CD4-positive, alpha-beta T cell (primary cell): Measurements from ENCODE around the gene UNC93A. TPM values are rescaled to one million over a fixed set of nuclear protein-coding genes. Genes with fewer than 3 reads are reported as not detected.

Source experiments
- ATAC-seq: fragments of 200-7000 bp; cut with Tn5 transposase; one replicate; pipeline ENCODE4 v1.10.0; 2022; ENCODE audit warnings: mild to moderate bottlenecking; ENCODE audit not compliant: poor library complexity
- CTCF ChIA-PET: fragments of 350-600 bp; sonication (Branson Sonifier 250); formaldehyde crosslinking; loops from one replicate; lab custom pipeline; 2021; ENCODE audit warnings: antibody characterized with exemption, inconsistent platforms; lab: Charles Lee
- POLR2A ChIA-PET: fragments of 350-600 bp; sonication (Branson Sonifier 250); formaldehyde crosslinking; loops from one replicate; lab custom pipeline; 2021; ENCODE audit warnings: antibody characterized with exemption, inconsistent platforms; lab: Charles Lee
- DNase-seq, 14 experiments: peaks; one replicate each; pipeline ENCODE4 v3.0.0-alpha.2; 2013 to 2020; ENCODE audit warnings: mixed read lengths in 2 of 14
- H3K27ac ChIP-seq, 2 donors: one replicate each; pipeline versions ENCODE4 v1.5.1 to v1.7.0; 2013; ENCODE audit warnings: low read length in 2 of 2, low read depth in 1 of 2, mild to moderate bottlenecking in 1 of 2
- H3K27me3 ChIP-seq, 2 experiments: 1 replicate in 1 of 2; 2 replicates in 1 of 2; pipeline versions ENCODE4 v1.6.1 to v1.7.0; 2013; ENCODE audit warnings: low read length in 2 of 2, control low read depth in 1 of 2, mild to moderate bottlenecking in 1 of 2, moderate library complexity in 1 of 2; ENCODE audit not compliant: insufficient read depth in 2 of 2, control insufficient read depth in 1 of 2
- H3K36me3 ChIP-seq: one replicate; pipeline ENCODE4 v1.6.1; 2013; ENCODE audit warnings: low read length, control low read depth; ENCODE audit not compliant: insufficient read depth
- H3K4me1 ChIP-seq: one replicate; pipeline ENCODE4 v1.6.1; 2013; ENCODE audit warnings: low read length, control low read depth; ENCODE audit not compliant: insufficient read depth
- H3K4me3 ChIP-seq: one replicate; pipeline ENCODE4 v1.5.1; 2013; ENCODE audit warnings: mild to moderate bottlenecking, low read length, moderate library complexity
- H3K9me3 ChIP-seq, 2 experiments: 1 replicate in 1 of 2; 2 replicates in 1 of 2; pipeline versions ENCODE4 v1.6.1 to v1.7.0; 2013; ENCODE audit warnings: low read length in 2 of 2, mild to moderate bottlenecking in 2 of 2, control low read depth in 1 of 2, moderate library complexity in 1 of 2; ENCODE audit not compliant: control insufficient read depth in 1 of 2, insufficient read depth in 1 of 2
- H3K27ac Mint-ChIP-seq: one replicate; pipeline ENCODE4 v1.8.0; 2020; ENCODE audit warnings: mixed read lengths
- H3K27me3 Mint-ChIP-seq: one replicate; pipeline ENCODE4 v1.8.0; 2021; ENCODE audit warnings: mixed read lengths
- H3K36me3 Mint-ChIP-seq: one replicate; pipeline ENCODE4 v1.8.0; 2021; ENCODE audit warnings: low read depth, mixed read lengths
- H3K4me1 Mint-ChIP-seq: one replicate; pipeline ENCODE4 v1.8.0; 2021; ENCODE audit warnings: low read depth, mixed read lengths
- H3K4me3 Mint-ChIP-seq: one replicate; pipeline ENCODE4 v1.8.0; 2020; ENCODE audit warnings: mild to moderate bottlenecking, mixed read lengths
- H3K9me3 Mint-ChIP-seq: one replicate; pipeline ENCODE4 v1.8.0; 2020; ENCODE audit warnings: mixed read lengths
- CTCF ChIP-seq: fragments of 200-600 bp; IDR thresholded peaks from one replicate; pipeline ENCODE4 v1.8.0; 2022; ENCODE audit warnings: antibody characterized with exemption, mild to moderate bottlenecking
- intact Hi-C, 2 experiments: fragments of 100-400 bp; cut with DNase I in 1 of 2; cut with micrococcal nuclease in 1 of 2; formaldehyde crosslinking; loops; one replicate each; pipeline versions ENCODE4 v1.15.1 to v1.9.0; 2023 to 2025; cut with DNase I, micrococcal nuclease
- total RNA-seq, 174 experiments: library from RNA in 2 of 174; stranded (reverse) in 2 of 174; gene quantifications; one replicate each; pipeline ENCODE4 v1.2.3 and lab custom pipeline; 2021 to 2026

Gene UNC93A
- total RNA-seq, 2 experiments from 2014 or later = not detected

GRCh38 chr6:167338541-167339117 lies 47.5 kb downstream of the UNC93A start:
- Mint-ChIP-seq H3K36me3 (no peaks in the 10 kb centered on the region), H3K27me3 (peaks cover 12% of the 10 kb centered on the region), H3K9me3 (no peaks in the 10 kb centered on the region), H3K4me1 (peaks cover 8% of the 10 kb centered on the region), H3K4me3 (no peak overlapping the region), H3K27ac (no peak overlapping the region)
- Histone ChIP-seq H3K4me3 (no peak overlapping the region), H3K9me3 (no peaks in the 10 kb centered on the region), H3K27me3 (peaks cover 0 to 2% of the 10 kb centered on the region in 2 experiments), H3K36me3 (no peaks in the 10 kb centered on the region), H3K27ac (no peak overlapping the region), H3K4me1 (no peaks in the 10 kb centered on the region)
- ChIA-PET CTCF (interaction anchor here (0.7 kb wide), 1 partner anchor 12 kb away, joined by 3 read pairs; no protein-coding TSS in a partner anchor), POLR2A (no interaction called here)
- DNase-seq = no peak
- TF ChIP-seq CTCF = no peak
- ATAC-seq = no peak
- intact Hi-C loops = no loop called here

- Mint-ChIP-seq H3K27me3 (peaks cover 12% of the 10 kb centered on the region), H3K36me3 (no peaks in the 10 kb centered on the region), H3K4me3 (no peak overlapping the region), H3K9me3 (no peaks in the 10 kb centered on the region), H3K4me1 (peaks cover 8% of the 10 kb centered on the region), H3K27ac (no peak overlapping the region)
- H3K36me3 ChIP-seq = no peaks in the 10 kb centered on the region
- no peak overlapping the region for H3K27ac ChIP-seq
- CTCF ChIA-PET = no interaction called here
- ATAC-seq (no peak), DNase-seq (no peak)
- no peak for TF ChIP-seq CTCF
- intact Hi-C loops = no loop called here
- no peak overlapping the region for H3K4me3 ChIP-seq
- POLR2A ChIA-PET = no interaction called here
- no peaks in the 10 kb centered on the region for H3K4me1 ChIP-seq
- peaks cover 0 to 2% of the 10 kb centered on the region in 2 experiments for H3K27me3 ChIP-seq
- H3K9me3 ChIP-seq = no peaks in the 10 kb centered on the region
Measured at GRCh38 chr6:167341038-167341583, 50.0 kb downstream of the UNC93A start.

- no peak overlapping the region for H3K27ac ChIP-seq
- Mint-ChIP-seq H3K27ac (no peak overlapping the region), H3K4me3 (no peak overlapping the region), H3K9me3 (no peaks in the 10 kb centered on the region), H3K36me3 (no peaks in the 10 kb centered on the region), H3K27me3 (peaks cover 8% of the 10 kb centered on the region), H3K4me1 (peaks cover 3% of the 10 kb centered on the region)
- intact Hi-C loops = no loop called here
- TF ChIP-seq CTCF = no peak
- no peak overlapping the region for H3K4me3 ChIP-seq
- ATAC-seq = no peak
- no peaks in the 10 kb centered on the region for H3K9me3 ChIP-seq
- no peak for DNase-seq
- ChIA-PET CTCF (no interaction called here), POLR2A (no interaction called here)
- no peaks in the 10 kb centered on the region for H3K4me1 ChIP-seq
- H3K27me3 ChIP-seq = no peaks in the 10 kb centered on the region
- no peaks in the 10 kb centered on the region for H3K36me3 ChIP-seq
Measured at GRCh38 chr6:167341665-167342655, 50.8 kb downstream of the UNC93A start.
